Right forelimb (tissue), 1 donor: ENCODE data around the gene SLC15A3.
"Not testable (repeated sequence)": the region's sequence is repeated elsewhere in the genome, so short reads cannot be mapped to it uniquely, and the experiment has no call there.

ENCODE experiments used
- DNase-seq: peaks from one replicate; pipeline ENCODE4 v3.0.0-alpha.2; 2018

The SLC15A3 gene

GRCh38 chr11:60974316-60974715 is 22.3 kb upstream of the SLC15A3 start:
- DNase-seq, result not testable (repeated sequence)

GRCh38 chr11:60973699-60974098 is 21.7 kb upstream of the SLC15A3 start:
- no peak for DNase-seq

- no peak for DNase-seq
These were observed 20.4 kb upstream of the SLC15A3 start for GRCh38 chr11:60972182-60973030.

- DNase-seq, result no peak
These were observed 19.5 kb upstream of the SLC15A3 start, which contains the start of gene CD6 for GRCh38 chr11:60971520-60971919. TSS of gene CD6 (plus strand) at chr11:60971680. CDS start at chr11:60971866, 186 bp downstream.

GRCh38 chr11:60970890-60971289 is 18.9 kb upstream of the SLC15A3 start:
- DNase-seq, result no peak

- no peak for DNase-seq
These were observed 18.4 kb upstream of the SLC15A3 start for GRCh38 chr11:60970369-60970774.

- no peak for DNase-seq
These were observed 16.2 kb upstream of the SLC15A3 start for GRCh38 chr11:60968223-60968622.

- no peak for DNase-seq
These were observed 14.9 kb upstream of the SLC15A3 start for GRCh38 chr11:60966890-60967289.

- no peak for DNase-seq
These were observed 12.8 kb upstream of the SLC15A3 start for GRCh38 chr11:60964801-60965200.

GRCh38 chr11:60960405-60960804 is 8.4 kb upstream of the SLC15A3 start:
- no peak for DNase-seq

- DNase-seq, result no peak
These were observed 7.5 kb upstream of the SLC15A3 start for GRCh38 chr11:60959431-60959830.

GRCh38 chr11:60957188-60957587 is 5.2 kb upstream of the SLC15A3 start:
- DNase-seq, result no peak

GRCh38 chr11:60955571-60955970 is 3.6 kb upstream of the SLC15A3 start:
- DNase-seq, result no peak

GRCh38 chr11:60954421-60954820 is 2.4 kb upstream of the SLC15A3 start:
- DNase-seq, result no peak

- DNase-seq, result no peak
These were observed 1.8 kb upstream of the SLC15A3 start for GRCh38 chr11:60953781-60954180.

GRCh38 chr11:60952742-60953170 is 780 bp upstream of the SLC15A3 start:
- DNase-seq, result no peak

GRCh38 chr11:60951606-60951903 is 421 bp downstream of the SLC15A3 start:
- no peak for DNase-seq

- no peak for DNase-seq
These were observed 907 bp downstream of the SLC15A3 start for GRCh38 chr11:60950933-60951605.

GRCh38 chr11:60950024-60950423 is 2.0 kb downstream of the SLC15A3 start:
- no peak for DNase-seq

GRCh38 chr11:60948250-60948649 is 3.7 kb downstream of the SLC15A3 start:
- no peak for DNase-seq

- no peak for DNase-seq
These were observed 4.3 kb downstream of the SLC15A3 start for GRCh38 chr11:60947700-60948099.

GRCh38 chr11:60946601-60947264 is 5.2 kb downstream of the SLC15A3 start:
- no peak for DNase-seq

- DNase-seq, result no peak
These were observed 6.7 kb downstream of the SLC15A3 start for GRCh38 chr11:60945295-60945667.
